ENCODE results near the gene ZNF296. TPM values are rescaled to one million over a fixed set of nuclear protein-coding genes. Genes with fewer than 3 reads are reported as not detected.

The ZNF296 gene
- total RNA-seq, 3 donors from 2014 or later = 0.98 to 1.9 (median 1.3) TPM

GRCh38 chr19:45079063-45079910 lies 3.0 kb upstream of the ZNF296 start, which contains the start of gene GEMIN7:
GEMIN7 (plus strand) TSS chr19:45079260; CDS start chr19:45090115, 10,855 bp downstream.
- Histone ChIP-seq H3K9me3 (no peaks in the 10 kb centered on the region), H3K27me3 (no peaks in the 10 kb centered on the region), H3K4me1 (peaks cover 0 to 5% of the 10 kb centered on the region in 2 donors), H3K36me3 (no peaks in the 10 kb centered on the region), H3K27ac (peak within 1 kb of the TSS; percentile 57 to 78), H3K4me3 (peak within 1 kb of the TSS; percentile 76 to 91 (median 77))
- peak; percentile 55 to 77 for DNase-seq (ENCODE audit: low spot score in 2 of 2)
- peak in 1 of 3 donors; percentile 25 for TF ChIP-seq CTCF (IDR thresholded peaks at IDR 0.05)
- TF ChIP-seq POLR2A (IDR thresholded peaks at IDR 0.05) = no peak
- peak; percentile 42 to 61 (median 44) for TF ChIP-seq POLR2AphosphoS5 (IDR thresholded peaks at IDR 0.05)
- intact Hi-C loops (cut with DNase I; ENCODE audit: low total_unique reads) = no loop called here

- H3K4me3 ChIP-seq = peak overlapping the region; percentile 76 to 91 (median 77)
- peak overlapping the region; percentile 57 to 78 for H3K27ac ChIP-seq
- no peak for TF ChIP-seq POLR2AphosphoS5 (IDR thresholded peaks at IDR 0.05)
- TF ChIP-seq CTCF (IDR thresholded peaks at IDR 0.05) = no peak
- TF ChIP-seq POLR2A (IDR thresholded peaks at IDR 0.05) = no peak
- peaks cover 0 to 5% of the 10 kb centered on the region in 2 donors for H3K4me1 ChIP-seq
- intact Hi-C loops (cut with DNase I; ENCODE audit: low total_unique reads) = no loop called here
- H3K36me3 ChIP-seq = no peaks in the 10 kb centered on the region
- no peaks in the 10 kb centered on the region for H3K27me3 ChIP-seq
- no peak for DNase-seq (ENCODE audit: low spot score in 2 of 2)
- H3K9me3 ChIP-seq = no peaks in the 10 kb centered on the region
These were observed 2.2 kb upstream of the ZNF296 start for GRCh38 chr19:45078390-45079062.

GRCh38 chr19:45076851-45077730 lies 813 bp upstream of the ZNF296 start:
- Histone ChIP-seq H3K4me3 (peak overlapping the region; percentile 51 to 65 (median 60)), H3K27me3 (no peaks in the 10 kb centered on the region), H3K27ac (peak overlapping the region; percentile 70 to 75), H3K9me3 (no peaks in the 10 kb centered on the region), H3K36me3 (no peaks in the 10 kb centered on the region), H3K4me1 (peaks cover 0 to 8% of the 10 kb centered on the region in 2 donors)
- no peak for TF ChIP-seq POLR2A (IDR thresholded peaks at IDR 0.05)
- TF ChIP-seq POLR2AphosphoS5 (IDR thresholded peaks at IDR 0.05) = no peak
- no peak for TF ChIP-seq CTCF (IDR thresholded peaks at IDR 0.05)
- intact Hi-C loops (cut with DNase I; ENCODE audit: low total_unique reads) = no loop called here
- DNase-seq (ENCODE audit: low spot score in 2 of 2) = no peak

GRCh38 chr19:45075301-45076028 lies 813 bp downstream of the ZNF296 start:
- peak; percentile 69 to 83 for DNase-seq (ENCODE audit: low spot score in 2 of 2)
- intact Hi-C loops (cut with DNase I; ENCODE audit: low total_unique reads) = no loop called here
- peak overlapping the region; percentile 70 to 75 for H3K27ac ChIP-seq

More at GRCh38 chr19:45075301-45076028, 813 bp downstream of the ZNF296 start:
- H3K4me3 ChIP-seq = peak overlapping the region; percentile 51 to 65 (median 60)
- H3K36me3 ChIP-seq = no peaks in the 10 kb centered on the region
- no peaks in the 10 kb centered on the region for H3K9me3 ChIP-seq
- no peaks in the 10 kb centered on the region for H3K27me3 ChIP-seq
- peaks cover 3 to 24% of the 10 kb centered on the region in 2 donors for H3K4me1 ChIP-seq
- TF ChIP-seq CTCF (IDR thresholded peaks at IDR 0.05) (no peak), POLR2A (IDR thresholded peaks at IDR 0.05) (no peak), POLR2AphosphoS5 (IDR thresholded peaks at IDR 0.05) (no peak)

Data from breast epithelium (tissue), 4 donors.